MM.1S (cell line): Measurements from ENCODE around the gene HAUS1.
"Not testable (repeated sequence)": the region's sequence is repeated elsewhere in the genome, so short reads cannot be mapped to it uniquely, and the experiment has no call there.

ENCODE experiments used
- DNase-seq: peaks from one replicate; pipeline ENCODE4 v3.0.0-alpha.2; 2015
- H2AFZ ChIP-seq: fragments of 300-600 bp; sonication (generic); 2 replicates; pipeline ENCODE4 v1.6.0; 2016; ENCODE audit warnings: antibody characterized with exemption, low read length
- H3F3A ChIP-seq: fragments of 300-600 bp; sonication (generic); 2 replicates; pipeline ENCODE4 v1.6.1; 2016; ENCODE audit warnings: mild to moderate bottlenecking, antibody characterized with exemption, low read length, moderate library complexity, mixed read lengths; ENCODE audit not compliant: insufficient read depth
- H3K27ac ChIP-seq: fragments of 300-600 bp; sonication (generic); 2 replicates; pipeline ENCODE4 v1.5.1; 2016; ENCODE audit warnings: mild to moderate bottlenecking, low read length
- H3K27me3 ChIP-seq: fragments of 300-600 bp; sonication (generic); replicated peaks from 2 replicates; pipeline ENCODE4 v1.6.0; 2016; ENCODE audit warnings: low read length; ENCODE audit not compliant: insufficient read depth
- H3K36me3 ChIP-seq: fragments of 300-600 bp; sonication (generic); replicated peaks from 2 replicates; pipeline ENCODE4 v1.6.1; 2016; ENCODE audit warnings: mild to moderate bottlenecking, low read length, mixed read lengths; ENCODE audit not compliant: insufficient read depth
- H3K4me1 ChIP-seq: fragments of 300-600 bp; sonication (generic); 2 replicates; pipeline ENCODE4 v1.6.1; 2016; ENCODE audit warnings: low read length, mixed read lengths
- H3K4me2 ChIP-seq: fragments of 300-600 bp; sonication (generic); 2 replicates; pipeline ENCODE4 v1.6.0; 2016; ENCODE audit warnings: low read depth, low read length
- H3K4me3 ChIP-seq: fragments of 300-600 bp; sonication (generic); 2 replicates; pipeline ENCODE4 v1.5.1; 2016; ENCODE audit warnings: low read length, mixed read lengths
- H3K79me2 ChIP-seq: fragments of 300-600 bp; sonication (generic); 2 replicates; pipeline ENCODE4 v1.6.1; 2016; ENCODE audit warnings: mixed run types, low read length, mixed read lengths
- H3K9ac ChIP-seq: fragments of 300-600 bp; sonication (generic); 2 replicates; pipeline ENCODE4 v1.6.1; 2016; ENCODE audit warnings: low read length, mixed read lengths
- H3K9me2 ChIP-seq: fragments of 300-600 bp; sonication (generic); replicated peaks from 2 replicates; pipeline ENCODE4 v1.6.1; 2016; ENCODE audit warnings: mild to moderate bottlenecking, low read length, mixed read lengths; ENCODE audit not compliant: insufficient read depth
- H3K9me3 ChIP-seq: fragments of 300-600 bp; sonication (generic); replicated peaks from 2 replicates; pipeline ENCODE4 v1.6.1; 2016; ENCODE audit warnings: mild to moderate bottlenecking, low read length, mixed read lengths; ENCODE audit not compliant: insufficient read depth
- H4K20me1 ChIP-seq: fragments of 300-600 bp; sonication (generic); 2 replicates; pipeline ENCODE4 v1.6.1; 2016; ENCODE audit warnings: mild to moderate bottlenecking, low read length, moderate library complexity, mixed read lengths; ENCODE audit not compliant: insufficient read depth
- EZH2 ChIP-seq: fragments of 300-600 bp; sonication (generic); optimal IDR thresholded peaks from 2 replicates; pipeline ENCODE3; 2017; ENCODE audit warnings: low read depth, mild to moderate bottlenecking, antibody characterized with exemption, low read length, mixed read lengths
- EZH2phosphoT487 ChIP-seq: fragments of 300-600 bp; sonication (generic); IDR thresholded peaks from 2 replicates; pipeline ENCODE4 v1.6.1; 2018; ENCODE audit warnings: antibody characterized with exemption, low read length
- TF ChIP-seq, protein P1 (sequence below): fragments of 300-600 bp; sonication (generic); IDR thresholded peaks from 2 replicates; pipeline ENCODE4 v1.5.1; 2016; ENCODE audit warnings: antibody characterized with exemption, low read length, mixed read lengths

Gene HAUS1

DNA sequence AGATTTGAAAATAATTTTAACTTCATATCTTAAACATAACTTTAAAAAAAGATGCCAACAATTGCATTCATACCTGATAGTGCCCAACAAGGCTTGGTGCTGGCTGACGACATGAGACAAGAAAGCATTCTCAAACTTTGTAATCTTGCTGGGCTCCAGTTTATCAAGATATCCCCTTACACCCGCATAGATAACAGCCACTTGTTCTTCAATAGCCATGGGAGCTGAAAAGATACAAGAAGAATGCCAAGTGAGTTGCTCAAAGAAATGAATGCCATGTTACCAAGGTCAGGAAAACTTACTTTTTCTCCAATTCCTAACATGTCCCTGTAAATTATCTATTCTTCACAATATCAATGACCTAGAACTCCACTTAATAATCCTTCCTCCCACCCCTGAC is 19.8 kb upstream of the HAUS1 start:
- Histone ChIP-seq H3K9me3 (no peaks in the 10 kb centered on the region), H3K9me2 (no peaks in the 10 kb centered on the region), H3K27me3 (no peaks in the 10 kb centered on the region), H3K79me2 (peaks cover 57% of the 10 kb centered on the region), H3F3A (peaks cover 14% of the 10 kb centered on the region), H4K20me1 (peaks cover 11% of the 10 kb centered on the region; the same call in 1 of the 2 replicates), H3K9ac (no peak overlapping the region), H3K27ac (no peak overlapping the region), H2AFZ (no peak overlapping the region), H3K4me1 (no peaks in the 10 kb centered on the region; the same call in 1 of the 2 replicates), H3K4me3 (no peak overlapping the region), H3K36me3 (peaks cover 46% of the 10 kb centered on the region), H3K4me2 (no peak overlapping the region)
- no peak for TF ChIP-seq EZH2phosphoT487
- TF ChIP-seq, protein P1, sequence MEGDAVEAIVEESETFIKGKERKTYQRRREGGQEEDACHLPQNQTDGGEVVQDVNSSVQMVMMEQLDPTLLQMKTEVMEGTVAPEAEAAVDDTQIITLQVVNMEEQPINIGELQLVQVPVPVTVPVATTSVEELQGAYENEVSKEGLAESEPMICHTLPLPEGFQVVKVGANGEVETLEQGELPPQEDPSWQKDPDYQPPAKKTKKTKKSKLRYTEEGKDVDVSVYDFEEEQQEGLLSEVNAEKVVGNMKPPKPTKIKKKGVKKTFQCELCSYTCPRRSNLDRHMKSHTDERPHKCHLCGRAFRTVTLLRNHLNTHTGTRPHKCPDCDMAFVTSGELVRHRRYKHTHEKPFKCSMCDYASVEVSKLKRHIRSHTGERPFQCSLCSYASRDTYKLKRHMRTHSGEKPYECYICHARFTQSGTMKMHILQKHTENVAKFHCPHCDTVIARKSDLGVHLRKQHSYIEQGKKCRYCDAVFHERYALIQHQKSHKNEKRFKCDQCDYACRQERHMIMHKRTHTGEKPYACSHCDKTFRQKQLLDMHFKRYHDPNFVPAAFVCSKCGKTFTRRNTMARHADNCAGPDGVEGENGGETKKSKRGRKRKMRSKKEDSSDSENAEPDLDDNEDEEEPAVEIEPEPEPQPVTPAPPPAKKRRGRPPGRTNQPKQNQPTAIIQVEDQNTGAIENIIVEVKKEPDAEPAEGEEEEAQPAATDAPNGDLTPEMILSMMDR: no peak
- TF ChIP-seq EZH2: no peak
- no peak for DNase-seq

DNA sequence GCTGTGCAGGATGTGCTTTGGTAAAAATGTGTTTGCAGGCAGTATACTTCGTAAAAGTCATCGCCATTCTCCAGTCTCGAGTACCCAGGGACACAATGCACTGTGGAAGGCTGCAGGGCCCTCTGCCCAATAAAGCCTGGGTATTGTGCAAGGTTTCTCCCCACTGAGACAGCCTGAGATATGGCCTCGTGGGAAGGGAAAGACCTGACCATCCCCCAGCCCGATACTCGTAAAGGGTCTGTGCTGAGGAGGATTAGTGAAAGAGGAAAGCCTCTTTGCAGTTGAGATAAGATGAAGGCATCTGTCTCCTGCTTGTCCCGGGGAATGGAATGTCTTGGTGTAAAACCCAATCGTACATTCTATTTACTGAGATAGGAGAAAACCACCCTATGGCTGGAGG is 15.7 kb upstream of the HAUS1 start:
- H3K9ac ChIP-seq, DNase-seq, H3K9me2 ChIP-seq, H3K4me1 ChIP-seq, H3K27ac ChIP-seq, H3K27me3 ChIP-seq, H2AFZ ChIP-seq, H3K9me3 ChIP-seq, H3K4me3 ChIP-seq, H3K4me2 ChIP-seq: not testable (repeated sequence)
- Histone ChIP-seq H4K20me1 (peaks cover 35% of the 10 kb centered on the region), H3K36me3 (peaks cover 63% of the 10 kb centered on the region), H3F3A (peaks cover 14% of the 10 kb centered on the region), H3K79me2 (peaks cover 94% of the 10 kb centered on the region)

DNA sequence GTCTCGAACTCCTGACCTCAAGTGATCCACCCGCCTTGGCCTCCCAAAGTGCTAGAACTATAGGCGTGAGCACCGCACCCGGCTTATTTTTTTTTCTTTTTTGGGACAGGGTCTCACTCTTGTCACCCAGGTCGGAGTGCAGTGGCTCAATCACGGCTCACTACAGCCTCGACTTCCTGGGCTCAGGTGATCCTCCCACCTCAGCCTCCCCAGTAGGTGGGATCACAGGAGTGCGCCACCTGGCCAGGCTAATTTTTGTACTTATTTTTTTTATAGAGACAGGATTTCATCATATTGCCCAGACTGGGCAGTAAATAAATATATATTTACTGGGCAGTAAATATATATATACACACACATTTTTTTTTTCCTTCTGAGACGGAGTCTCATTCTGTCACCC is 8.7 kb upstream of the HAUS1 start:
- Histone ChIP-seq H3K4me1 (peaks cover 15% of the 10 kb centered on the region), H3K9me2 (no peaks in the 10 kb centered on the region), H3K27ac (no peak overlapping the region), H4K20me1 (peaks cover 32% of the 10 kb centered on the region), H3K4me3 (no peak overlapping the region), H3K9ac (no peak overlapping the region), H2AFZ (no peak overlapping the region), H3K79me2 (peaks cover 75% of the 10 kb centered on the region), H3K4me2 (no peak overlapping the region), H3F3A (peaks cover 14% of the 10 kb centered on the region), H3K9me3 (no peaks in the 10 kb centered on the region), H3K27me3 (no peaks in the 10 kb centered on the region), H3K36me3 (peaks cover 24% of the 10 kb centered on the region)
- no peak for TF ChIP-seq EZH2phosphoT487
- TF ChIP-seq EZH2: no peak
- TF ChIP-seq, protein P1: no peak
- DNase-seq: no peak

DNA sequence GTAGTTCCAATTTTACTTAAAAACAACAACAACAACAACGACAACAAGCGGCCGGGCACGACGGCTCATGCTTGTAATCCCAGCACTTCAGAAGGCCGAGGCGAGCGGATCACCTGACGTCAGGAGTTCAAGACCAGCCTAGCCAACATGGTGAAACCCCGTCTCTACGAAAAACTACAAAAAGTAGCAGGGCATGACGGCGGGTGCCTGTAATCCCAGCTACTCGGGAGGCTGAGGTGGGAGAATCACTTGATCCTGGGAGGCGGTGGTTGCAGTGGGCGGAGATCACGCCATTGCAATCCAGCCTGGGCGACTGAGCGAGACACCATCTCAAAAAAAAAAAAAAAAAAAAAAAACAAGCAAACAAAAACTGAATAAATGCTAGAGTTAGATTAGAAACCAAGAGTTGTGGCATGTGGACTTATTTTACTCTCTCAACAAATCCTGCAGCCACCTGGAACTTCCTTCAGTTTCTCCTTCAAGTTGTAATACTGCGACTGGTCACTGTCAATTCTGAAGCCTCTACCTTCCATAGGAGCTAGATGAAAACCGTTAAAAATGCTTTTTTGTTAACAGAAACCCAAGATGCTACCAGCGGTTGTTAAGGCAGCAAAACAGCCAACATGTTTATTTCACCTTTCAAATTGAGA is 7.4 kb upstream of the HAUS1 start:
- H2AFZ ChIP-seq: no peak overlapping the region
- peaks cover 14% of the 10 kb centered on the region for H3F3A ChIP-seq
- no peaks in the 10 kb centered on the region for H3K9me2 ChIP-seq
- DNase-seq: peak; percentile 72
- H3K4me3 ChIP-seq: peak overlapping the region; percentile 97
- H3K27ac ChIP-seq: peak overlapping the region; percentile 99
- peak overlapping the region; percentile 57 for H3K4me2 ChIP-seq
- H3K4me1 ChIP-seq: peaks cover 12% of the 10 kb centered on the region
- no peaks in the 10 kb centered on the region for H3K27me3 ChIP-seq
- peaks cover 62% of the 10 kb centered on the region for H3K79me2 ChIP-seq
- peaks cover 20% of the 10 kb centered on the region for H4K20me1 ChIP-seq
- TF ChIP-seq EZH2 (no peak), EZH2phosphoT487 (no peak)
- TF ChIP-seq, protein P1: no peak
- peak overlapping the region; percentile 100 for H3K9ac ChIP-seq
- peaks cover 12% of the 10 kb centered on the region for H3K36me3 ChIP-seq
- no peaks in the 10 kb centered on the region for H3K9me3 ChIP-seq
